Chondrocyte (in vitro differentiated cells): ENCODE data around the gene KLRD1. TPM values are rescaled to one million over a fixed set of nuclear protein-coding genes. Genes with fewer than 3 reads are reported as not detected.
"Not testable (repeated sequence)": the region's sequence is repeated elsewhere in the genome, so short reads cannot be mapped to it uniquely, and the experiment has no call there.

ENCODE experiments used
- DNase-seq: peaks from one replicate; pipeline ENCODE4 v3.0.0; 2021; ENCODE audit warnings: mixed read lengths, low spot score
- H3K27ac Mint-ChIP-seq: one replicate; pipeline ENCODE4 v1.8.0; 2021; ENCODE audit warnings: mild to moderate bottlenecking, moderate library complexity, mixed read lengths; ENCODE audit not compliant: unreplicated experiment
- H3K27me3 Mint-ChIP-seq: 2 replicates; pipeline ENCODE4 v1.8.0; 2021; ENCODE audit warnings: low read depth, mixed read lengths
- H3K36me3 Mint-ChIP-seq: 2 replicates; pipeline ENCODE4 v1.8.0; 2021; ENCODE audit warnings: low read depth, mixed read lengths
- H3K4me1 Mint-ChIP-seq: 2 replicates; pipeline ENCODE4 v1.8.0; 2021; ENCODE audit warnings: low read depth, mild to moderate bottlenecking, mixed read lengths
- H3K4me3 Mint-ChIP-seq: one replicate; pipeline ENCODE4 v1.8.0; 2021; ENCODE audit warnings: mild to moderate bottlenecking, moderate library complexity, mixed read lengths; ENCODE audit not compliant: unreplicated experiment
- H3K9me3 Mint-ChIP-seq: 2 replicates; pipeline ENCODE4 v1.8.0; 2021; ENCODE audit warnings: low read depth, mixed read lengths
- CTCF ChIP-seq: fragments of 200-600 bp; sonication (generic); IDR thresholded peaks from 2 replicates; pipeline ENCODE4 v1.5.0; 2021; ENCODE audit warnings: antibody characterized with exemption, mild to moderate bottlenecking, moderate library complexity
- total RNA-seq: library from RNA; stranded (reverse); gene quantifications from 3 replicates; pipeline ENCODE4 v1.2.1, GENCODE V29; 2021

The KLRD1 gene
- total RNA-seq, 1 donor from 2014 or later: 0.22 TPM

GRCh38 chr12:10369557-10370415, 62.1 kb downstream of the KLRD1 start:
- TF ChIP-seq CTCF: no peak
- H3K27me3 Mint-ChIP-seq: no peaks in the 10 kb centered on the region
- no peak for DNase-seq
- peaks cover 3% of the 10 kb centered on the region for H3K9me3 Mint-ChIP-seq
- H3K27ac Mint-ChIP-seq: no peak overlapping the region
- H3K36me3 Mint-ChIP-seq: no peaks in the 10 kb centered on the region
- peaks cover 9% of the 10 kb centered on the region for H3K4me1 Mint-ChIP-seq
- H3K4me3 Mint-ChIP-seq: no peak overlapping the region

GRCh38 chr12:10371893-10372535, 64.3 kb downstream of the KLRD1 start:
- DNase-seq, H3K36me3 Mint-ChIP-seq, H3K27ac Mint-ChIP-seq, H3K4me1 Mint-ChIP-seq, H3K4me3 Mint-ChIP-seq, H3K27me3 Mint-ChIP-seq, H3K9me3 Mint-ChIP-seq: not testable (repeated sequence)

- no peak overlapping the region for H3K27ac Mint-ChIP-seq
- H3K27me3 Mint-ChIP-seq: no peaks in the 10 kb centered on the region
- no peak for DNase-seq
- peaks cover 7% of the 10 kb centered on the region for H3K4me1 Mint-ChIP-seq
- no peak for TF ChIP-seq CTCF
- H3K36me3 Mint-ChIP-seq: no peaks in the 10 kb centered on the region
- no peak overlapping the region for H3K4me3 Mint-ChIP-seq
- H3K9me3 Mint-ChIP-seq: peaks cover 7% of the 10 kb centered on the region
These were observed 64.9 kb downstream of the KLRD1 start for GRCh38 chr12:10372559-10372958.

GRCh38 chr12:10374624-10375018, 67.0 kb downstream of the KLRD1 start:
- H3K4me3 Mint-ChIP-seq: no peak overlapping the region
- peaks cover 3% of the 10 kb centered on the region for H3K4me1 Mint-ChIP-seq
- H3K27ac Mint-ChIP-seq: no peak overlapping the region
- peaks cover 4% of the 10 kb centered on the region for H3K9me3 Mint-ChIP-seq
- no peaks in the 10 kb centered on the region for H3K27me3 Mint-ChIP-seq
- DNase-seq: no peak
- H3K36me3 Mint-ChIP-seq: no peaks in the 10 kb centered on the region
- no peak for TF ChIP-seq CTCF

- not testable (repeated sequence) for H3K27me3 Mint-ChIP-seq, H3K36me3 Mint-ChIP-seq, H3K9me3 Mint-ChIP-seq, H3K4me3 Mint-ChIP-seq, DNase-seq, H3K27ac Mint-ChIP-seq, H3K4me1 Mint-ChIP-seq
These were observed 71.1 kb downstream of the KLRD1 start for GRCh38 chr12:10378737-10379136.

Other genes with a start within 250 kb of the KLRD1 start
- gene CLEC1A, start 208.9 kb upstream of the KLRD1 start, total RNA-seq: not detected in 3 replicates
- not detected in 3 replicates for gene CLEC7A, start 177.7 kb upstream of the KLRD1 start, total RNA-seq
- gene OLR1, start 135.7 kb upstream of the KLRD1 start, total RNA-seq: 0.28 TPM in 1 of 3 replicates, not detected in the others
- not detected in 3 replicates for gene TMEM52B, start 128.8 kb upstream of the KLRD1 start, total RNA-seq
- gene GABARAPL1, start 95.0 kb upstream of the KLRD1 start, total RNA-seq: 41.6 to 53.0 TPM (median 47.7 TPM) in 3 replicates
- gene KLRK1, start 82.2 kb downstream of the KLRD1 start, total RNA-seq: not detected in 3 replicates
- gene KLRC4, start 101.9 kb downstream of the KLRD1 start, total RNA-seq: not detected in 3 replicates
- gene KLRC3, start 112.7 kb downstream of the KLRD1 start, total RNA-seq: not detected in 3 replicates
- gene KLRC2, start 128.1 kb downstream of the KLRD1 start, total RNA-seq: not detected in 3 replicates
- not detected in 3 replicates for gene KLRC1, start 145.5 kb downstream of the KLRD1 start, total RNA-seq
- 0.56 to 1.5 TPM (median 1.3 TPM) in 3 replicates for gene EIF2S3B, start 198.0 kb downstream of the KLRD1 start, total RNA-seq